HepG2 (cell line): ENCODE results near the gene AAMP. TPM values are rescaled to one million over a fixed set of nuclear protein-coding genes. Genes with fewer than 3 reads are reported as not detected.

ENCODE experiments used
- CAMTA2 ChIP-seq: sonication (generic); formaldehyde crosslinking; IDR thresholded peaks from 2 replicates; pipeline ENCODE4 v1.4.0; 2020; ENCODE audit warnings: mild to moderate bottlenecking, missing genetic modification reagents, borderline replicate concordance
- ISL2 ChIP-seq: sonication (generic); formaldehyde crosslinking; IDR thresholded peaks from 2 replicates; pipeline ENCODE4 v1.5.0; 2020; ENCODE audit warnings: missing genetic modification reagents
- NAIF1 ChIP-seq: sonication (generic); formaldehyde crosslinking; IDR thresholded peaks from 2 replicates; pipeline ENCODE4 v1.5.0; 2020; ENCODE audit warnings: mild to moderate bottlenecking, missing genetic modification reagents, borderline replicate concordance
- POLR2AphosphoS5 ChIP-seq: IDR thresholded peaks from 2 replicates; pipeline ENCODE4 v1.6.1; 2012; ENCODE audit warnings: low read depth, low read length
- SKI ChIP-seq: fragments of 450-650 bp; IDR thresholded peaks from one replicate; pipeline ENCODE4 v1.6.1; 2018; ENCODE audit warnings: mild to moderate bottlenecking; ENCODE audit not compliant: partially characterized antibody
- TEAD2 ChIP-seq: sonication (generic); formaldehyde crosslinking; IDR thresholded peaks from 2 replicates; pipeline ENCODE4 v1.9.0; 2021; ENCODE audit warnings: missing genetic modification reagents
- U2AF2 ChIP-seq: fragments of 200-400 bp; formaldehyde crosslinking; IDR thresholded peaks from 2 replicates; pipeline ENCODE4 v1.6.1; 2017; ENCODE audit warnings: low read depth, mild to moderate bottlenecking, low read length
- YY1 ChIP-seq: IDR thresholded peaks from 2 replicates; pipeline ENCODE4 v1.6.1; 2011; ENCODE audit warnings: low read length, low read depth, moderate library complexity, mild to moderate bottlenecking; ENCODE audit not compliant: insufficient read depth, insufficient replicate concordance
- ZBTB42 ChIP-seq: sonication (generic); formaldehyde crosslinking; IDR thresholded peaks from 2 replicates; pipeline ENCODE4 v1.5.0; 2020; ENCODE audit warnings: mild to moderate bottlenecking, missing genetic modification reagents
- ZKSCAN1 ChIP-seq: fragments of 150-350 bp; IDR thresholded peaks from 2 replicates; pipeline ENCODE4 v1.6.1; 2014; ENCODE audit warnings: low read length
- ZNF253 ChIP-seq: sonication (generic); formaldehyde crosslinking; IDR thresholded peaks from 2 replicates; pipeline ENCODE4 v1.8.0; 2022; ENCODE audit warnings: mild to moderate bottlenecking, missing genetic modification reagents, borderline replicate concordance
- ZNF746 ChIP-seq: sonication (generic); formaldehyde crosslinking; IDR thresholded peaks from 2 replicates; pipeline ENCODE4 v1.8.0; 2022; ENCODE audit warnings: mild to moderate bottlenecking, missing genetic modification reagents
- polyA plus RNA-seq, 8 experiments: library from polyadenylated mRNA; depleted of rRNA in 3 of 8; stranded (reverse) in 7 of 8; unstranded in 1 of 8; fragments of >200 nt; fragmentation: Illumina TruSeq in 4 of 8; extraction: Trizol in 4 of 8; gene quantifications; 2 replicates each; pipeline versions ENCODE4 v1.2.1 to v1.2.3, GENCODE V29; 2011 to 2016; ENCODE audit warnings: low read depth in 4 of 8, missing spikeins in 1 of 8, mixed read lengths in 1 of 8; ENCODE audit not compliant: insufficient read depth in 1 of 8
- total RNA-seq, 5 experiments: library from RNA; depleted of rRNA; stranded (reverse); fragments of >200 nt; fragmentation: Illumina TruSeq; extraction: Trizol; gene quantifications; 2 replicates each; pipeline ENCODE4 v1.2.3, GENCODE V29; 2016; ENCODE audit warnings: low read depth in 1 of 5
- TF ChIP-seq, protein P1 (sequence below): sonication (generic); formaldehyde crosslinking; IDR thresholded peaks from 2 replicates; pipeline ENCODE4 v1.4.0; 2020; ENCODE audit warnings: low read depth, missing genetic modification reagents
- TF ChIP-seq, protein P2 (sequence below): IDR thresholded peaks from 2 replicates; pipeline ENCODE4 v1.4.0; 2020; ENCODE audit warnings: mild to moderate bottlenecking, missing genetic modification reagents
- TF ChIP-seq, protein P3 (sequence below): sonication (generic); formaldehyde crosslinking; IDR thresholded peaks from 2 replicates; pipeline ENCODE4 v1.4.0; 2020; ENCODE audit warnings: mild to moderate bottlenecking, low read depth, missing genetic modification reagents
- TF ChIP-seq, protein P4 (sequence below): sonication (generic); formaldehyde crosslinking; IDR thresholded peaks from 2 replicates; pipeline ENCODE4 v1.8.0; 2022; ENCODE audit warnings: missing genetic modification reagents, mild to moderate bottlenecking, borderline replicate concordance
- TF ChIP-seq, protein P5 (sequence below): conservative IDR thresholded peaks from 2 replicates; pipeline ENCODE4 v1.6.1; 2018; ENCODE audit warnings: missing genetic modification reagents
- TF ChIP-seq, protein P6 (sequence below): sonication (generic); formaldehyde crosslinking; IDR thresholded peaks from 2 replicates; pipeline ENCODE4 v1.8.0; 2022; ENCODE audit warnings: missing genetic modification reagents, low read depth, mild to moderate bottlenecking, borderline replicate concordance

Gene AAMP
- total and polyA plus RNA-seq, 2 of the 13 experiments (the other 11 are each of a cell fraction or from before 2014, with no cell fraction given): 110 to 186 TPM

DNA sequence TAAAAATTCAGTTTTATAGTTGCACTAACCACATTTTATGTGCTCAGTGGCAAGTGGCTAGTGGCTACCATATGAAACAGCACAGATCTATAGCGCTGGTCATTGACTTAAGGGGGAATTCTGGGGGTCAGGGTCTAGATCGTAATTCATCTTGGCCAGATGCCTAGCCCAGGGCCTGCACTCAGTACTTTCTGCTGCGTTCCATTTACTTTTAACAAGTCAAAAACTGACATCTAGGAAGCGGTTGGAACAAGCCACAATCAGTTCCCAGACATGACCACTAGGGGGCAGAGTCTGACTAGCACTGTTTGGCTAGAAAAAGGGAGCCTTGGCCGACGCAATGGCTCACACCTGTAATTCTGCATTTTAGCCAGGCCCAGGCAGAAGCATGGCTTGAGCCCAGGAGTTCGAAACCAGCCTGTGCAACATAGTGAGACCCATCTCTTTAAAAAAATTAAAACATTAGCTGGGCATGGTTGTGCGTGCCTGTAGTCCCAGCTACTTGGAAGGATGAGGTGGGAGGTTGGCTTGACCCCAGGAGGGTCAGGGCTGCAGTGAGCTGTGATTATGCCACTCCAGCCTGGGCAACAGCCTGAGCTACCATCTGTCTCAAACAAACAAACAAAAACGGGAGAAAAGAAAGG lies 31.4 kb upstream of the AAMP start (continued):
- TF ChIP-seq, protein P1, sequence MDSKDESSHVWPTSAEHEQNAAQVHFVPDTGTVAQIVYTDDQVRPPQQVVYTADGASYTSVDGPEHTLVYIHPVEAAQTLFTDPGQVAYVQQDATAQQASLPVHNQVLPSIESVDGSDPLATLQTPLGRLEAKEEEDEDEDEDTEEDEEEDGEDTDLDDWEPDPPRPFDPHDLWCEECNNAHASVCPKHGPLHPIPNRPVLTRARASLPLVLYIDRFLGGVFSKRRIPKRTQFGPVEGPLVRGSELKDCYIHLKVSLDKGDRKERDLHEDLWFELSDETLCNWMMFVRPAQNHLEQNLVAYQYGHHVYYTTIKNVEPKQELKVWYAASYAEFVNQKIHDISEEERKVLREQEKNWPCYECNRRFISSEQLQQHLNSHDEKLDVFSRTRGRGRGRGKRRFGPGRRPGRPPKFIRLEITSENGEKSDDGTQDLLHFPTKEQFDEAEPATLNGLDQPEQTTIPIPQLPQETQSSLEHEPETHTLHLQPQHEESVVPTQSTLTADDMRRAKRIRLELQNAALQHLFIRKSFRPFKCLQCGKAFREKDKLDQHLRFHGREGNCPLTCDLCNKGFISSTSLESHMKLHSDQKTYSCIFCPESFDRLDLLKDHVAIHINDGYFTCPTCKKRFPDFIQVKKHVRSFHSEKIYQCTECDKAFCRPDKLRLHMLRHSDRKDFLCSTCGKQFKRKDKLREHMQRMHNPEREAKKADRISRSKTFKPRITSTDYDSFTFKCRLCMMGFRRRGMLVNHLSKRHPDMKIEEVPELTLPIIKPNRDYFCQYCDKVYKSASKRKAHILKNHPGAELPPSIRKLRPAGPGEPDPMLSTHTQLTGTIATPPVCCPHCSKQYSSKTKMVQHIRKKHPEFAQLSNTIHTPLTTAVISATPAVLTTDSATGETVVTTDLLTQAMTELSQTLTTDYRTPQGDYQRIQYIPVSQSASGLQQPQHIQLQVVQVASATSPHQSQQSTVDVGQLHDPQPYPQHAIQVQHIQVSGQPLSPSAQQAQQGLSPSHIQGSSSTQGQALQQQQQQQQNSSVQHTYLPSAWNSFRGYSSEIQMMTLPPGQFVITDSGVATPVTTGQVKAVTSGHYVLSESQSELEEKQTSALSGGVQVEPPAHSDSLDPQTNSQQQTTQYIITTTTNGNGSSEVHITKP (CRISPR knock-in tag): peak; percentile 59; the same call in 1 of the 2 replicates
- TF ChIP-seq, protein P2, sequence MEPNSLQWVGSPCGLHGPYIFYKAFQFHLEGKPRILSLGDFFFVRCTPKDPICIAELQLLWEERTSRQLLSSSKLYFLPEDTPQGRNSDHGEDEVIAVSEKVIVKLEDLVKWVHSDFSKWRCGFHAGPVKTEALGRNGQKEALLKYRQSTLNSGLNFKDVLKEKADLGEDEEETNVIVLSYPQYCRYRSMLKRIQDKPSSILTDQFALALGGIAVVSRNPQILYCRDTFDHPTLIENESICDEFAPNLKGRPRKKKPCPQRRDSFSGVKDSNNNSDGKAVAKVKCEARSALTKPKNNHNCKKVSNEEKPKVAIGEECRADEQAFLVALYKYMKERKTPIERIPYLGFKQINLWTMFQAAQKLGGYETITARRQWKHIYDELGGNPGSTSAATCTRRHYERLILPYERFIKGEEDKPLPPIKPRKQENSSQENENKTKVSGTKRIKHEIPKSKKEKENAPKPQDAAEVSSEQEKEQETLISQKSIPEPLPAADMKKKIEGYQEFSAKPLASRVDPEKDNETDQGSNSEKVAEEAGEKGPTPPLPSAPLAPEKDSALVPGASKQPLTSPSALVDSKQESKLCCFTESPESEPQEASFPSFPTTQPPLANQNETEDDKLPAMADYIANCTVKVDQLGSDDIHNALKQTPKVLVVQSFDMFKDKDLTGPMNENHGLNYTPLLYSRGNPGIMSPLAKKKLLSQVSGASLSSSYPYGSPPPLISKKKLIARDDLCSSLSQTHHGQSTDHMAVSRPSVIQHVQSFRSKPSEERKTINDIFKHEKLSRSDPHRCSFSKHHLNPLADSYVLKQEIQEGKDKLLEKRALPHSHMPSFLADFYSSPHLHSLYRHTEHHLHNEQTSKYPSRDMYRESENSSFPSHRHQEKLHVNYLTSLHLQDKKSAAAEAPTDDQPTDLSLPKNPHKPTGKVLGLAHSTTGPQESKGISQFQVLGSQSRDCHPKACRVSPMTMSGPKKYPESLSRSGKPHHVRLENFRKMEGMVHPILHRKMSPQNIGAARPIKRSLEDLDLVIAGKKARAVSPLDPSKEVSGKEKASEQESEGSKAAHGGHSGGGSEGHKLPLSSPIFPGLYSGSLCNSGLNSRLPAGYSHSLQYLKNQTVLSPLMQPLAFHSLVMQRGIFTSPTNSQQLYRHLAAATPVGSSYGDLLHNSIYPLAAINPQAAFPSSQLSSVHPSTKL (CRISPR knock-in tag): peak; percentile 75
- TF ChIP-seq ISL2 (CRISPR knock-in tag) (peak; percentile 72; the same call in 1 of the 2 replicates), SKI (no peak), ZNF253 (CRISPR knock-in tag) (no peak), NAIF1 (CRISPR knock-in tag) (0 out of 2 replicates have a peak, but pooled peaks have one; percentile 24), ZBTB42 (CRISPR knock-in tag) (no peak), ZKSCAN1 (0 out of 2 replicates have a peak, but pooled peaks have one; percentile 42), ZNF746 (CRISPR knock-in tag) (no peak), TEAD2 (CRISPR knock-in tag) (no peak), U2AF2 (no peak), POLR2AphosphoS5 (no peak), YY1 (peak; percentile 60), CAMTA2 (CRISPR knock-in tag) (no peak)
- TF ChIP-seq, protein P3, sequence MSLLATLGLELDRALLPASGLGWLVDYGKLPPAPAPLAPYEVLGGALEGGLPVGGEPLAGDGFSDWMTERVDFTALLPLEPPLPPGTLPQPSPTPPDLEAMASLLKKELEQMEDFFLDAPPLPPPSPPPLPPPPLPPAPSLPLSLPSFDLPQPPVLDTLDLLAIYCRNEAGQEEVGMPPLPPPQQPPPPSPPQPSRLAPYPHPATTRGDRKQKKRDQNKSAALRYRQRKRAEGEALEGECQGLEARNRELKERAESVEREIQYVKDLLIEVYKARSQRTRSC (CRISPR knock-in tag): no peak
- TF ChIP-seq, protein P4, sequence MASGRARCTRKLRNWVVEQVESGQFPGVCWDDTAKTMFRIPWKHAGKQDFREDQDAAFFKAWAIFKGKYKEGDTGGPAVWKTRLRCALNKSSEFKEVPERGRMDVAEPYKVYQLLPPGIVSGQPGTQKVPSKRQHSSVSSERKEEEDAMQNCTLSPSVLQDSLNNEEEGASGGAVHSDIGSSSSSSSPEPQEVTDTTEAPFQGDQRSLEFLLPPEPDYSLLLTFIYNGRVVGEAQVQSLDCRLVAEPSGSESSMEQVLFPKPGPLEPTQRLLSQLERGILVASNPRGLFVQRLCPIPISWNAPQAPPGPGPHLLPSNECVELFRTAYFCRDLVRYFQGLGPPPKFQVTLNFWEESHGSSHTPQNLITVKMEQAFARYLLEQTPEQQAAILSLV (CRISPR knock-in tag): no peak
- TF ChIP-seq, protein P5, sequence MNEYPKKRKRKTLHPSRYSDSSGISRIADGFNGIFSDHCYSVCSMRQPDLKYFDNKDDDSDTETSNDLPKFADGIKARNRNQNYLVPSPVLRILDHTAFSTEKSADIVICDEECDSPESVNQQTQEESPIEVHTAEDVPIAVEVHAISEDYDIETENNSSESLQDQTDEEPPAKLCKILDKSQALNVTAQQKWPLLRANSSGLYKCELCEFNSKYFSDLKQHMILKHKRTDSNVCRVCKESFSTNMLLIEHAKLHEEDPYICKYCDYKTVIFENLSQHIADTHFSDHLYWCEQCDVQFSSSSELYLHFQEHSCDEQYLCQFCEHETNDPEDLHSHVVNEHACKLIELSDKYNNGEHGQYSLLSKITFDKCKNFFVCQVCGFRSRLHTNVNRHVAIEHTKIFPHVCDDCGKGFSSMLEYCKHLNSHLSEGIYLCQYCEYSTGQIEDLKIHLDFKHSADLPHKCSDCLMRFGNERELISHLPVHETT (CRISPR knock-in tag): no peak; the same call in 1 of the 2 replicates
- TF ChIP-seq, protein P6, sequence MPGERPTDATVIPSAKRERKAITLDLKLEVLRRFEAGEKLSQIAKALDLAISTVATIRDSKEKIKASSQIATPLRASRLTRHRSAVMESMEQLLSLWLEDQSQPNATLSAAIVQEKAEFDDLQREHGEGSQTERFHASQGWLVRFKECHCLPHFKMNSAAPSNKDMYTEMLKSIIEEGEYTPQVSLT (CRISPR knock-in tag): no peak
